Hepatocyte (in vitro differentiated cells): ENCODE results near the gene FNDC3B. TPM values are rescaled to one million over a fixed set of nuclear protein-coding genes. Genes with fewer than 3 reads are reported as not detected.

Experiments used
- DNase-seq: peaks from one replicate; pipeline ENCODE4 v3.0.0-alpha.2; 2016; ENCODE audit warnings: low spot score
- H2AFZ ChIP-seq: fragments of 200-600 bp; sonication (generic); 2 replicates; pipeline ENCODE4 v1.6.0; 2016; ENCODE audit warnings: antibody characterized with exemption, mild to moderate bottlenecking
- H3K27ac ChIP-seq: fragments of 200-600 bp; sonication (generic); 2 replicates; pipeline ENCODE4 v1.5.1; 2016; ENCODE audit warnings: mild to moderate bottlenecking
- H3K27me3 ChIP-seq: fragments of 200-600 bp; sonication (generic); 2 replicates; pipeline ENCODE4 v1.6.1; 2016
- H3K36me3 ChIP-seq: fragments of 200-600 bp; sonication (generic); replicated peaks from 2 replicates; pipeline ENCODE4 v1.5.1; 2016; ENCODE audit warnings: low read depth; ENCODE audit not compliant: insufficient read depth
- H3K4me1 ChIP-seq: fragments of 200-600 bp; sonication (generic); 2 replicates; pipeline ENCODE4 v1.5.1; 2016; ENCODE audit warnings: mild to moderate bottlenecking, moderate library complexity; ENCODE audit not compliant: insufficient read depth
- H3K4me2 ChIP-seq: fragments of 200-600 bp; sonication (generic); 2 replicates; pipeline ENCODE4 v1.6.0; 2016
- H3K4me3 ChIP-seq: fragments of 200-600 bp; sonication (generic); 2 replicates; pipeline ENCODE4 v1.5.1; 2016; ENCODE audit warnings: mild to moderate bottlenecking
- H3K79me2 ChIP-seq: fragments of 200-600 bp; sonication (generic); 2 replicates; pipeline ENCODE4 v1.6.0; 2017; ENCODE audit warnings: mild to moderate bottlenecking
- H3K9me2 ChIP-seq: fragments of 200-600 bp; sonication (generic); replicated peaks from 2 replicates; pipeline ENCODE4 v1.6.0; 2017; ENCODE audit warnings: mild to moderate bottlenecking; ENCODE audit not compliant: insufficient read depth
- H3K9me3 ChIP-seq: fragments of 200-600 bp; sonication (generic); 2 replicates; pipeline ENCODE4 v1.5.1; 2016; ENCODE audit warnings: low read depth, mild to moderate bottlenecking
- H4K20me1 ChIP-seq: fragments of 200-600 bp; sonication (generic); 2 replicates; pipeline ENCODE4 v1.6.0; 2016; ENCODE audit warnings: mild to moderate bottlenecking; ENCODE audit not compliant: insufficient read depth, poor library complexity, severe bottlenecking
- EZH2 ChIP-seq: fragments of 200-600 bp; sonication (generic); IDR thresholded peaks from 2 replicates; pipeline ENCODE4 v1.6.1; 2016; ENCODE audit warnings: antibody characterized with exemption, mild to moderate bottlenecking, borderline replicate concordance
- EZH2phosphoT487 ChIP-seq: fragments of 200-600 bp; sonication (generic); IDR thresholded peaks from one replicate; pipeline ENCODE4 v1.6.1; 2018; ENCODE audit warnings: antibody characterized with exemption, mild to moderate bottlenecking, low read depth, moderate library complexity; ENCODE audit not compliant: unreplicated experiment, severe bottlenecking
- WGBS: methylation state at CpG from one replicate; pipeline ENCODE4 v1.1.6; 2016; ENCODE audit warnings: low lambda C conversion rate; ENCODE audit errors: missing lambda C conversion rate; 5-methylcytosine and 5-hydroxymethylcytosine counted together
- polyA plus RNA-seq: library from polyadenylated mRNA; unstranded; fragments of >200 nt; fragmentation: Nextera tagmentation; extraction: Ambion mirVana; gene quantifications from 2 replicates; pipeline ENCODE4 v1.2.1, GENCODE V29; 2016
- total RNA-seq: library from RNA; depleted of rRNA; stranded (reverse); fragments of >200 nt; gene quantifications from 2 replicates; pipeline ENCODE4 v1.2.3, GENCODE V29; 2014
- TF ChIP-seq, protein P1 (sequence below): fragments of 200-600 bp; sonication (generic); IDR thresholded peaks from 2 replicates; pipeline ENCODE4 v1.5.1; 2016; ENCODE audit warnings: antibody characterized with exemption, mild to moderate bottlenecking; ENCODE audit not compliant: poor library complexity

FNDC3B gene
- total and polyA plus RNA-seq, 2 experiments from 2014 or later: 61.2 to 113 TPM

DNA sequence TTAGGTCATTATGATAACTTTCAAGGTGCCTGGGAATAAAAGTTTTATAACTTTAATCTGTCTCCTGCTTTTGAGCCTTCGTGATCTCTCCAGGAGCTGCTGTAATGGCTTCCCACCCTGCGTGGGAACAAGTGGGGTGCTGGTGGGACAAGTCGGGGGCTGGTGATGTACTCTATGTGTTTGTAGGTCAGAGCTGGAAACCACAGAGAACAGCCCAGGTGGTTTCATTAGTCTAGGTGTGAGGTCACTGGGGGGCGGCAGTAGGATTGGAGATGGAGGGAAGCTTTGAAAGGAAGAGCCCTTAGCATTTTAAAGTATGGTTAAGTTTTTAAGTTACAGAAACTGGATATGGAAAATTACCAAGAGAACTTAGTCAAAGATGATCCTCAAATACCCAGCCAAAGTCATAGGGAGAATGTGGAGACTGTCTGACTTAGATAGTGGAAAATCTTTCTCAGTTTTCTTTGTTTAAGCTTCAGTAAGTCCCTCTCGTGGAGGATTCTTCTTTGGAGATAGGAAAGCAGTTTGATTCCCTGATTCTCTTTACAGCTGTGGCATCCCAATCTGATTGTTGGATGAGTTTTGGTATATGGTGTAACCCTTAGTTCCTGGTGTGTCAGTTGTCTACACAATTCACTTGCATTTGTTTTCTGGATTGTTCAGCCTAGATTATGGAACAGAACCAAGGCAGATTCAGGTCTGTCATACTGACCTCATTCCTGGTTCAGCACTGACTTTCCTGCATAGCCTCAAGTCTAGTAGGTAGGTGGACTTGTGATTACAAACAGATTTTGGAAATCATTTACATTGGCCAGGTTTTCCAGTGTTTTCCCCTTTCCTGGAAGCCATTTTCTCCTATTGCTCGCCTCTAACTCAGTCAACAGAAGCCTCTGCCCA, 115.6 kb downstream of the FNDC3B start:
- Histone ChIP-seq H3K27me3 (no peaks in the 10 kb centered on the region), H3K4me2 (no peak overlapping the region), H3K79me2 (peaks cover 87% of the 10 kb centered on the region), H3K36me3 (no peaks in the 10 kb centered on the region), H3K4me3 (no peak overlapping the region), H3K27ac (peak overlapping the region; percentile 93), H2AFZ (no peak overlapping the region), H3K4me1 (peaks cover 35% of the 10 kb centered on the region), H3K9me3 (no peaks in the 10 kb centered on the region), H4K20me1 (no peaks in the 10 kb centered on the region), H3K9me2 (no peaks in the 10 kb centered on the region)
- 89% methylated on average over 6 of the region's 6 CpGs for WGBS
- DNase-seq: no peak
- TF ChIP-seq EZH2 (no peak), EZH2phosphoT487 (no peak)
- TF ChIP-seq, protein P1, sequence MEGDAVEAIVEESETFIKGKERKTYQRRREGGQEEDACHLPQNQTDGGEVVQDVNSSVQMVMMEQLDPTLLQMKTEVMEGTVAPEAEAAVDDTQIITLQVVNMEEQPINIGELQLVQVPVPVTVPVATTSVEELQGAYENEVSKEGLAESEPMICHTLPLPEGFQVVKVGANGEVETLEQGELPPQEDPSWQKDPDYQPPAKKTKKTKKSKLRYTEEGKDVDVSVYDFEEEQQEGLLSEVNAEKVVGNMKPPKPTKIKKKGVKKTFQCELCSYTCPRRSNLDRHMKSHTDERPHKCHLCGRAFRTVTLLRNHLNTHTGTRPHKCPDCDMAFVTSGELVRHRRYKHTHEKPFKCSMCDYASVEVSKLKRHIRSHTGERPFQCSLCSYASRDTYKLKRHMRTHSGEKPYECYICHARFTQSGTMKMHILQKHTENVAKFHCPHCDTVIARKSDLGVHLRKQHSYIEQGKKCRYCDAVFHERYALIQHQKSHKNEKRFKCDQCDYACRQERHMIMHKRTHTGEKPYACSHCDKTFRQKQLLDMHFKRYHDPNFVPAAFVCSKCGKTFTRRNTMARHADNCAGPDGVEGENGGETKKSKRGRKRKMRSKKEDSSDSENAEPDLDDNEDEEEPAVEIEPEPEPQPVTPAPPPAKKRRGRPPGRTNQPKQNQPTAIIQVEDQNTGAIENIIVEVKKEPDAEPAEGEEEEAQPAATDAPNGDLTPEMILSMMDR: no peak

DNA sequence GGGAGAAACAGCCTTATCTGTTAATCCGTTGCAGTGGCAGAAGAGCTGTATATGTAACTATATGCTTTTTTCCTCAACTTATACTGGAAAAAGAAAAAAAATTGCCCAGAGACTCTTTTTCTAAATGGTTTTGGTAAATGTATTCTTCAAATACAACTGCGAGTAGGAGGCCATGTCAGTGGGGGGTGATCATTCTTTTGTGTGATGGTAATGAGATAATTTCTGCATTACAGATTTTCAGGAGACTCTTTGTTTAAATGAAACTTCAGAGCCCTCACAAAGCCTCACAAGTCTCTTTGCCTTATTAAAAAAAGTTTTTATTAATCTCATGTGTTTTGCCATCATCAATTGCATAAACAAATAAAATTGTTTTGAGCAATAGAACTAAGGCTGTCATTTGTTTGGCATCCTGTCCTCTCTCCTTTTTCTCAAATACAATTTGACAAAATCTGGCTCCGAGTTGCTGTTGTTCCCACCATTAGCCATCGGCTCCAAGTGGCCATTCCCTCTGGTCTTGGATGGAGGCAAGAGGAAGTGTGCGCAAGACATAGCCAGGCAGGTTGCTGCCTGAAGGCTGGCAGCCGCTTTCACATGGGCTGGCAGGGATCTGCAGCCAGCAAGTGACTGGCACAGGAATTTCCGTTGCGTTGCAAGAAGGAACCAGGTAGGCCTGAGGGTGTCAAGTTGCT, 116.7 kb downstream of the FNDC3B start:
- Histone ChIP-seq H3K79me2 (peaks cover 86% of the 10 kb centered on the region), H2AFZ (no peak overlapping the region), H4K20me1 (no peaks in the 10 kb centered on the region), H3K4me3 (no peak overlapping the region), H3K4me1 (peaks cover 35% of the 10 kb centered on the region), H3K4me2 (peak overlapping the region; percentile 3), H3K27ac (peak overlapping the region; percentile 93), H3K9me2 (no peaks in the 10 kb centered on the region), H3K36me3 (no peaks in the 10 kb centered on the region), H3K9me3 (no peaks in the 10 kb centered on the region), H3K27me3 (no peaks in the 10 kb centered on the region)
- WGBS: 76% methylated on average over 8 of the region's 8 CpGs
- no peak for DNase-seq
- TF ChIP-seq EZH2phosphoT487: no peak
- TF ChIP-seq, protein P1: no peak
- TF ChIP-seq EZH2: no peak

DNA sequence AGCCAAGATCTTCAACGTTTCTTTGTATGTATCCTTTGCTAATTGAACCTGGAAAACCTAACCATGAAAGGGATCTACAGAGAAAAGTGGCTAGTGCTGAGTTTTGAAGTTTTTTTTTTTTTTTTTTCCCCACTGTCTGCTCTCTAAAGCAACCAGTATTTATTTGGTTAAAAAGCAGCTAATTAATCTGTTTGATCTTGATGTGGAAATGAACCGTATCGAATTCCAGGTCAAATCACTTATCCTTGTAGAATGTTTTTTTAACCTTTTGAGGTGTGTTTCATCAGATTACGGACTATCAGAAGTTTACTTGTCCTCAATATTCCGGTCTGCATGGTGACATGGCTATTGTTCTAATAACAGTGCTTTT, 117.2 kb downstream of the FNDC3B start:
- Histone ChIP-seq H3K79me2 (peaks cover 86% of the 10 kb centered on the region), H3K9me2 (no peaks in the 10 kb centered on the region), H3K4me3 (no peak overlapping the region), H3K4me2 (no peak overlapping the region), H3K27ac (peak overlapping the region; percentile 93), H2AFZ (no peak overlapping the region), H3K4me1 (peaks cover 35% of the 10 kb centered on the region), H4K20me1 (peaks cover 4% of the 10 kb centered on the region), H3K9me3 (no peaks in the 10 kb centered on the region), H3K36me3 (no peaks in the 10 kb centered on the region), H3K27me3 (no peaks in the 10 kb centered on the region)
- 55% methylated on average over 5 of the region's 5 CpGs for WGBS
- DNase-seq: no peak
- TF ChIP-seq, protein P1: no peak
- TF ChIP-seq EZH2phosphoT487 (no peak), EZH2 (no peak)
